ENCODE results near the gene CNGB1.

The CNGB1 gene

DNA sequence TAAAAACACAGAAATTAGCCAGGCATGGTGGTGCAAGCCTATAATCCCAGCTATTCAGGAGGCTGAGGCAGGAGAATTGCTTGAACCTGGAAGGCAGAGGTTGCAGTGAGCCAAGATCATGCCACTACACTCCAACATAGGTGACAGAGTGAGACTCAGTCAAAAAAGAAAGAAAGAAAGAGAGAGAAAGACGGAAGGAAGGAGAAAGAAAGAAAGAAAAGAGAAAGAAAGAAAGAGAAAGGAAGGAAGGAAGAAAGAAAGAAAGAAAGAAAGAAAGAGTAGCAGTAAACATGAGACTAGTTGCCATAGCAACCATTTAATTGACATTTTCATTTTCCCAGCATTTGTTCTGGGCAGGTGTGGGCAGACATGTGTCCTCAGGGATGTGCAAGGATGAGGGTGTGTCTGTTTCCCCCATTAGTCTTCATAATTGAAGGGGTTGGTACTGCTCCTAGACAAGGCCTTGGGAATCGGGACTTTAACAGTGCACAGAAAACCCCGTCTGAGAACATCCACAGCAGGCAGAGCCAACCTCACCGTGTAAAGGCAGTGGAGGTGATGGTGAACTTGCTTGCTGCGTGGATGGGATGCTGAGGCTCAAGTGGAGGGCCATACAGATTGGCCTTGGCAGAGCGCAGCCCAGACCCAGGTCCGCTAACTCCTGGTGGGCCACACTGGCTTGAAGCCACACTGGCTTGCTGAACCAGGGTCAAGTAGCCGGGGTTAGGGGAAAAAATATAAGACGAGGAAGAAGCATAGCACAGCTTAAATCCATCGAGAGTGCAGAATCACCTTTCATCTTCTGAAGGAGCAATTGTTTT is 133.4 kb downstream of the CNGB1 start:
- TF ChIP-seq MAX (IDR thresholded peaks at IDR 0.05) (no peak), TEAD4 (IDR thresholded peaks at IDR 0.05) (no peak), TCF12 (IDR thresholded peaks at IDR 0.05; ENCODE audit: low read depth) (no peak), CREB1 (IDR thresholded peaks at IDR 0.05; ENCODE audit: low read depth) (no peak), EGR1 (IDR thresholded peaks at IDR 0.05) (no peak), USF1 (IDR thresholded peaks at IDR 0.05) (no peak)

GRCh38 chr16:57834936-57835335 is 136.0 kb downstream of the CNGB1 start:
- TF ChIP-seq ZBTB7A (IDR thresholded peaks at IDR 0.05; ENCODE audit: low read depth), result no peak
- TF ChIP-seq RAD21 (IDR thresholded peaks at IDR 0.05; ENCODE audit: low read depth), result no peak
- TF ChIP-seq TCF12 (IDR thresholded peaks at IDR 0.05; ENCODE audit: low read depth), result no peak
- TF ChIP-seq TEAD4 (IDR thresholded peaks at IDR 0.05), result no peak
- no peak for TF ChIP-seq TAF1 (IDR thresholded peaks at IDR 0.05; ENCODE audit: low read depth)
- TF ChIP-seq REST (IDR thresholded peaks at IDR 0.05; ENCODE audit: low read depth), result no peak
- TF ChIP-seq EGR1 (IDR thresholded peaks at IDR 0.05), result no peak
- TF ChIP-seq CEBPB (IDR thresholded peaks at IDR 0.05), result no peak
- no peak for TF ChIP-seq USF1 (IDR thresholded peaks at IDR 0.05)
